ENCODE data around the gene DCTN2. TPM values are rescaled to one million over a fixed set of nuclear protein-coding genes. Genes with fewer than 3 reads are reported as not detected.
A peak's percentile ranks its signal among the peaks of the same experiment; 100 is the strongest.

Gene DCTN2
- polyA plus RNA-seq, 1 donor from 2014 or later: 369 TPM

GRCh38 chr12:57522011-57522886, 24.7 kb downstream of the DCTN2 start, which contains the start of gene MBD6:
Gene MBD6, plus strand, starts transcription at chr12:57522824. Its CDS starts 1,480 bp downstream, at chr12:57524304.
- peak within 1 kb of the TSS; percentile 94 for H3K4me2 ChIP-seq (ENCODE audit: low read length)
- no peaks in the 10 kb centered on the region for H3K36me3 ChIP-seq (ENCODE audit: insufficient read depth, low read length)
- H3K27me3 ChIP-seq (ENCODE audit: insufficient read depth, low read depth, low read length): no peaks in the 10 kb centered on the region
- TF ChIP-seq TAF1 (IDR thresholded peaks at IDR 0.05; ENCODE audit: low read depth): peak; percentile 49
- peak; percentile 63 for TF ChIP-seq POLR2AphosphoS5 (IDR thresholded peaks at IDR 0.05)
- TF ChIP-seq MXI1 (conservative IDR thresholded peaks at IDR 0.05; ENCODE audit: poor library complexity, severe bottlenecking): peak; percentile 56
- TF ChIP-seq CTCF (IDR thresholded peaks at IDR 0.05; ENCODE audit: poor library complexity, severe bottlenecking): peak; percentile 21
- no peak for TF ChIP-seq RAD21 (conservative IDR thresholded peaks at IDR 0.05)
- TF ChIP-seq REST (IDR thresholded peaks at IDR 0.05; ENCODE audit: borderline replicate concordance): peak; percentile 14
- TF ChIP-seq EZH2 (IDR thresholded peaks at IDR 0.05; ENCODE audit: borderline replicate concordance, insufficient read depth, low read length, poor library complexity, severe bottlenecking): no peak
- TF ChIP-seq EP300 (conservative IDR thresholded peaks at IDR 0.05; ENCODE audit: poor library complexity, severe bottlenecking): peak; percentile 44
- no peak for TF ChIP-seq SMC3 (conservative IDR thresholded peaks at IDR 0.05; ENCODE audit: poor library complexity)
- H3K4me3 ChIP-seq (ENCODE audit: low read length): peak within 1 kb of the TSS; percentile 86
- H3K79me2 ChIP-seq (replicated peaks; ENCODE audit: insufficient read depth, low read length): peaks cover 35% of the 10 kb centered on the region
- peak within 1 kb of the TSS; percentile 84 for H3K9ac ChIP-seq (ENCODE audit: low read length)
- peak within 1 kb of the TSS; percentile 65 for H2AFZ ChIP-seq (ENCODE audit: low read depth, low read length)
- peaks cover 4% of the 10 kb centered on the region for H3F3A ChIP-seq (ENCODE audit: insufficient read depth, low read length, poor library complexity, severe bottlenecking)
- H3K9me2 ChIP-seq (ENCODE audit: insufficient read depth, low read length): no peaks in the 10 kb centered on the region
- peak within 1 kb of the TSS; percentile 93 for H3K27ac ChIP-seq (ENCODE audit: low read length)
- H4K20me1 ChIP-seq (ENCODE audit: insufficient read depth): no peaks in the 10 kb centered on the region
- H3K9me3 ChIP-seq (ENCODE audit: low read length): no peaks in the 10 kb centered on the region

- Histone ChIP-seq H3K9me2 (ENCODE audit: insufficient read depth, low read length) (no peaks in the 10 kb centered on the region), H2AFZ (ENCODE audit: low read depth, low read length) (no peak overlapping the region), H3K9ac (ENCODE audit: low read length) (peak overlapping the region; percentile 84), H3K36me3 (ENCODE audit: insufficient read depth, low read length) (no peaks in the 10 kb centered on the region), H3K4me3 (ENCODE audit: low read length) (peak overlapping the region; percentile 86), H4K20me1 (ENCODE audit: insufficient read depth) (no peaks in the 10 kb centered on the region), H3F3A (ENCODE audit: insufficient read depth, low read length, poor library complexity, severe bottlenecking) (peaks cover 4% of the 10 kb centered on the region), H3K9me3 (ENCODE audit: low read length) (no peaks in the 10 kb centered on the region), H3K27ac (ENCODE audit: low read length) (peak overlapping the region; percentile 93), H3K79me2 (replicated peaks; ENCODE audit: insufficient read depth, low read length) (peaks cover 28% of the 10 kb centered on the region), H3K4me2 (ENCODE audit: low read length) (peak overlapping the region; percentile 62), H3K27me3 (ENCODE audit: insufficient read depth, low read depth, low read length) (no peaks in the 10 kb centered on the region)
- TF ChIP-seq MXI1 (conservative IDR thresholded peaks at IDR 0.05; ENCODE audit: poor library complexity, severe bottlenecking) (no peak), REST (IDR thresholded peaks at IDR 0.05; ENCODE audit: borderline replicate concordance) (peak; percentile 6), CTCF (IDR thresholded peaks at IDR 0.05; ENCODE audit: poor library complexity, severe bottlenecking) (no peak), TAF1 (IDR thresholded peaks at IDR 0.05; ENCODE audit: low read depth) (no peak)
Observed at GRCh38 chr12:57521525-57522010, 25.4 kb downstream of the DCTN2 start.

Measured in neural cell (in vitro differentiated cells).